Measurements from ENCODE around the gene MAOA.

The MAOA gene

GRCh38 chrX:43728002-43728401 lies 71.9 kb downstream of the MAOA start:
- H3K27ac ChIP-seq, result peak overlapping the region; percentile 71
- H3K4me3 ChIP-seq (ENCODE audit: low read depth in 1 of 2, low read length in 1 of 2), result no peak overlapping the region
- H3K9me3 ChIP-seq, result no peaks in the 10 kb centered on the region
- no peaks in the 10 kb centered on the region for H3K36me3 ChIP-seq
- no peaks in the 10 kb centered on the region for H3K27me3 ChIP-seq
- H3K4me1 ChIP-seq (ENCODE audit: control insufficient read depth in 1 of 2, insufficient read depth in 1 of 2, low read depth in 1 of 2, low read length in 1 of 2), result peaks cover 8 to 27% of the 10 kb centered on the region in 2 experiments
- no peak for TF ChIP-seq CTCF (IDR thresholded peaks at IDR 0.05)

- H3K27me3 ChIP-seq, result no peaks in the 10 kb centered on the region
- H3K36me3 ChIP-seq, result no peaks in the 10 kb centered on the region
- no peak overlapping the region for H3K4me3 ChIP-seq (ENCODE audit: low read depth in 1 of 2, low read length in 1 of 2)
- no peaks in the 10 kb centered on the region for H3K9me3 ChIP-seq
- TF ChIP-seq CTCF (IDR thresholded peaks at IDR 0.05), result no peak
- H3K4me1 ChIP-seq (ENCODE audit: control insufficient read depth in 1 of 2, insufficient read depth in 1 of 2, low read depth in 1 of 2, low read length in 1 of 2), result peaks cover 8 to 27% of the 10 kb centered on the region in 2 experiments
- peak overlapping the region; percentile 71 for H3K27ac ChIP-seq
These were observed 72.9 kb downstream of the MAOA start for GRCh38 chrX:43728966-43729365.

GRCh38 chrX:43731086-43731485 lies 75.0 kb downstream of the MAOA start:
- H3K4me1 ChIP-seq (ENCODE audit: control insufficient read depth in 1 of 2, insufficient read depth in 1 of 2, low read depth in 1 of 2, low read length in 1 of 2), result peaks cover 8 to 27% of the 10 kb centered on the region in 2 experiments
- H3K9me3 ChIP-seq, result no peaks in the 10 kb centered on the region
- no peaks in the 10 kb centered on the region for H3K36me3 ChIP-seq
- TF ChIP-seq CTCF (IDR thresholded peaks at IDR 0.05), result no peak
- no peak overlapping the region for H3K4me3 ChIP-seq (ENCODE audit: low read depth in 1 of 2, low read length in 1 of 2)
- peak overlapping the region; percentile 71 for H3K27ac ChIP-seq
- H3K27me3 ChIP-seq, result no peaks in the 10 kb centered on the region

- no peak for TF ChIP-seq CTCF (IDR thresholded peaks at IDR 0.05)
- no peak overlapping the region for H3K27ac ChIP-seq
These were observed 77.6 kb downstream of the MAOA start for GRCh38 chrX:43733699-43734098.

GRCh38 chrX:43734444-43734843 lies 78.3 kb downstream of the MAOA start:
- H3K27ac ChIP-seq, result no peak overlapping the region
- H3K36me3 ChIP-seq, result no peaks in the 10 kb centered on the region
- no peaks in the 10 kb centered on the region for H3K9me3 ChIP-seq
- no peaks in the 10 kb centered on the region for H3K27me3 ChIP-seq
- peaks cover 3 to 12% of the 10 kb centered on the region in 2 experiments for H3K4me1 ChIP-seq (ENCODE audit: control insufficient read depth in 1 of 2, insufficient read depth in 1 of 2, low read depth in 1 of 2, low read length in 1 of 2)
- no peak for TF ChIP-seq CTCF (IDR thresholded peaks at IDR 0.05)
- H3K4me3 ChIP-seq (ENCODE audit: low read depth in 1 of 2, low read length in 1 of 2), result no peak overlapping the region

More at GRCh38 chrX:43733699-43734098, 77.6 kb downstream of the MAOA start:
- H3K9me3 ChIP-seq, result no peaks in the 10 kb centered on the region
- peaks cover 3 to 20% of the 10 kb centered on the region in 2 experiments for H3K4me1 ChIP-seq (ENCODE audit: control insufficient read depth in 1 of 2, insufficient read depth in 1 of 2, low read depth in 1 of 2, low read length in 1 of 2)
- no peaks in the 10 kb centered on the region for H3K36me3 ChIP-seq
- H3K4me3 ChIP-seq (ENCODE audit: low read depth in 1 of 2, low read length in 1 of 2), result no peak overlapping the region
- no peaks in the 10 kb centered on the region for H3K27me3 ChIP-seq

GRCh38 chrX:43735534-43735933 lies 79.4 kb downstream of the MAOA start:
- Histone ChIP-seq H3K9me3 (no peaks in the 10 kb centered on the region), H3K36me3 (no peaks in the 10 kb centered on the region), H3K27me3 (no peaks in the 10 kb centered on the region), H3K4me3 (ENCODE audit: low read depth in 1 of 2, low read length in 1 of 2) (no peak overlapping the region), H3K27ac (no peak overlapping the region), H3K4me1 (ENCODE audit: control insufficient read depth in 1 of 2, insufficient read depth in 1 of 2, low read depth in 1 of 2, low read length in 1 of 2) (peaks cover 0 to 3% of the 10 kb centered on the region in 2 experiments)
- TF ChIP-seq CTCF (IDR thresholded peaks at IDR 0.05), result no peak
